NCI-H146 (cell line): Measurements from ENCODE around the gene PNLIPRP3.

Experiments used
- DNase-seq: peaks from one replicate; lab custom pipeline; 2025; lab: John Stamatoyannopoulos, UW

The PNLIPRP3 gene

GRCh38 chr10:116451711-116452337 lies 24.2 kb downstream of the PNLIPRP3 start:
- no peak for DNase-seq

- no peak for DNase-seq
Measured at GRCh38 chr10:116452338-116452720, 24.7 kb downstream of the PNLIPRP3 start.

- DNase-seq = no peak
Measured at GRCh38 chr10:116457488-116457887, 29.8 kb downstream of the PNLIPRP3 start.

- DNase-seq = no peak
Measured at GRCh38 chr10:116460219-116460618, 32.6 kb downstream of the PNLIPRP3 start.

- DNase-seq = no peak
Measured at GRCh38 chr10:116461680-116462079, 34.0 kb downstream of the PNLIPRP3 start.

GRCh38 chr10:116464257-116464656 lies 36.6 kb downstream of the PNLIPRP3 start:
- no peak for DNase-seq

GRCh38 chr10:116465546-116465945 lies 37.9 kb downstream of the PNLIPRP3 start:
- no peak for DNase-seq

- no peak for DNase-seq
Measured at GRCh38 chr10:116466715-116467422, 39.2 kb downstream of the PNLIPRP3 start.

GRCh38 chr10:116469437-116469836 lies 41.8 kb downstream of the PNLIPRP3 start:
- no peak for DNase-seq

GRCh38 chr10:116470071-116470470 lies 42.4 kb downstream of the PNLIPRP3 start:
- DNase-seq = no peak

- DNase-seq = peak; percentile 0
Measured at GRCh38 chr10:116470768-116471415, 43.2 kb downstream of the PNLIPRP3 start.

GRCh38 chr10:116472891-116473290 lies 45.2 kb downstream of the PNLIPRP3 start:
- no peak for DNase-seq

GRCh38 chr10:116475866-116476265 lies 48.2 kb downstream of the PNLIPRP3 start:
- DNase-seq = no peak

GRCh38 chr10:116476461-116476860 lies 48.8 kb downstream of the PNLIPRP3 start:
- no peak for DNase-seq

GRCh38 chr10:116477986-116478664 lies 50.5 kb downstream of the PNLIPRP3 start:
- no peak for DNase-seq

- DNase-seq = no peak
Measured at GRCh38 chr10:116486770-116487448, 59.3 kb downstream of the PNLIPRP3 start.

- no peak for DNase-seq
Measured at GRCh38 chr10:116487522-116488430, 60.1 kb downstream of the PNLIPRP3 start.

- DNase-seq = no peak
Measured at GRCh38 chr10:116489460-116489859, 61.8 kb downstream of the PNLIPRP3 start.

- DNase-seq = no peak
Measured at GRCh38 chr10:116490028-116490662, 62.5 kb downstream of the PNLIPRP3 start.

- no peak for DNase-seq
Measured at GRCh38 chr10:116504786-116505185, 77.1 kb downstream of the PNLIPRP3 start.

GRCh38 chr10:116510565-116510964 lies 82.9 kb downstream of the PNLIPRP3 start:
- no peak for DNase-seq
